HepG2 (cell line): Measurements from ENCODE around the gene SH3BP2. TPM values are rescaled to one million over a fixed set of nuclear protein-coding genes. Genes with fewer than 3 reads are reported as not detected.

ENCODE experiments used
- BORCS8-MEF2B ChIP-seq: sonication (generic); formaldehyde crosslinking; IDR thresholded peaks from 2 replicates; pipeline ENCODE4 v1.8.0; 2022; ENCODE audit warnings: mild to moderate bottlenecking, missing genetic modification reagents
- CREM ChIP-seq, 2 experiments: sonication (generic) in 1 of 2; formaldehyde crosslinking in 1 of 2; IDR thresholded peaks; 2 replicates each; pipeline versions ENCODE4 v1.4.0 to v1.6.1; 2016 to 2020; ENCODE audit warnings: antibody characterized with exemption in 1 of 2, mild to moderate bottlenecking in 1 of 2, missing genetic modification reagents in 1 of 2
- DNMT1 ChIP-seq: sonication (generic); formaldehyde crosslinking; IDR thresholded peaks from 2 replicates; pipeline ENCODE4 v1.5.1; 2020; ENCODE audit warnings: mild to moderate bottlenecking, missing genetic modification reagents
- ELF4 ChIP-seq: sonication (generic); formaldehyde crosslinking; IDR thresholded peaks from 2 replicates; pipeline ENCODE4 v1.5.0; 2020; ENCODE audit warnings: missing genetic modification reagents, mild to moderate bottlenecking, moderate library complexity, borderline replicate concordance
- MXI1 ChIP-seq: IDR thresholded peaks from 3 replicates; pipeline ENCODE4 v1.6.1; 2012; ENCODE audit warnings: low read depth, low read length, inconsistent platforms, borderline replicate concordance
- NAIF1 ChIP-seq: sonication (generic); formaldehyde crosslinking; IDR thresholded peaks from 2 replicates; pipeline ENCODE4 v1.5.0; 2020; ENCODE audit warnings: mild to moderate bottlenecking, missing genetic modification reagents, borderline replicate concordance
- PAX8 ChIP-seq: sonication (generic); formaldehyde crosslinking; IDR thresholded peaks from 2 replicates; pipeline ENCODE4 v1.8.0; 2022; ENCODE audit warnings: mild to moderate bottlenecking, missing genetic modification reagents, borderline replicate concordance
- PHF20 ChIP-seq: sonication (generic); formaldehyde crosslinking; IDR thresholded peaks from 2 replicates; pipeline ENCODE4 v1.5.0; 2020; ENCODE audit warnings: mild to moderate bottlenecking, missing genetic modification reagents
- PRPF4 ChIP-seq: fragments of 200-400 bp; formaldehyde crosslinking; IDR thresholded peaks from 2 replicates; pipeline ENCODE4 v1.6.1; 2016; ENCODE audit warnings: low read length, low read depth; ENCODE audit not compliant: poor library complexity, severe bottlenecking
- RFX3 ChIP-seq: IDR thresholded peaks from 2 replicates; pipeline ENCODE4 v1.6.1; 2016; ENCODE audit warnings: missing biosample characterization, missing genetic modification reagents
- RFXANK ChIP-seq: IDR thresholded peaks from 2 replicates; pipeline ENCODE4 v1.6.1; 2016
- SAP130 ChIP-seq: IDR thresholded peaks from 2 replicates; pipeline ENCODE4 v1.6.1; 2016; ENCODE audit warnings: low read depth
- SIX4 ChIP-seq: sonication (generic); formaldehyde crosslinking; IDR thresholded peaks from 2 replicates; pipeline ENCODE4 v1.4.0; 2020; ENCODE audit warnings: missing genetic modification reagents
- SNAPC4 ChIP-seq: sonication (generic); formaldehyde crosslinking; IDR thresholded peaks from 2 replicates; pipeline ENCODE4 v1.4.0; 2020; ENCODE audit warnings: mild to moderate bottlenecking, missing genetic modification reagents
- STAT5B ChIP-seq: sonication (generic); formaldehyde crosslinking; IDR thresholded peaks from 2 replicates; pipeline ENCODE4 v1.4.0; 2020; ENCODE audit warnings: missing genetic modification reagents
- ZNF362 ChIP-seq: sonication (generic); formaldehyde crosslinking; IDR thresholded peaks from 2 replicates; pipeline ENCODE4 v1.4.0; 2020; ENCODE audit warnings: missing genetic modification reagents, mild to moderate bottlenecking, borderline replicate concordance
- ZNF616 ChIP-seq: sonication (generic); formaldehyde crosslinking; IDR thresholded peaks from 2 replicates; pipeline ENCODE4 v1.5.0; 2020; ENCODE audit warnings: low read depth, mild to moderate bottlenecking, missing genetic modification reagents
- ZNF713 ChIP-seq: sonication (generic); formaldehyde crosslinking; IDR thresholded peaks from 2 replicates; pipeline ENCODE4 v1.4.0; 2020; ENCODE audit warnings: mild to moderate bottlenecking, missing genetic modification reagents
- ZNF766 ChIP-seq: sonication (generic); formaldehyde crosslinking; IDR thresholded peaks from 2 replicates; pipeline ENCODE4 v1.5.0; 2020; ENCODE audit warnings: missing genetic modification reagents, borderline replicate concordance
- ZSCAN30 ChIP-seq: sonication (generic); formaldehyde crosslinking; IDR thresholded peaks from 2 replicates; pipeline ENCODE4 v1.5.0; 2020; ENCODE audit warnings: mild to moderate bottlenecking, missing genetic modification reagents
- polyA plus RNA-seq, 8 experiments: library from polyadenylated mRNA; depleted of rRNA in 3 of 8; stranded (reverse) in 7 of 8; unstranded in 1 of 8; fragments of >200 nt; fragmentation: Illumina TruSeq in 4 of 8; extraction: Trizol in 4 of 8; gene quantifications; 2 replicates each; pipeline versions ENCODE4 v1.2.1 to v1.2.3, GENCODE V29; 2011 to 2016; ENCODE audit warnings: low read depth in 4 of 8, missing spikeins in 1 of 8, mixed read lengths in 1 of 8; ENCODE audit not compliant: insufficient read depth in 1 of 8
- total RNA-seq, 5 experiments: library from RNA; depleted of rRNA; stranded (reverse); fragments of >200 nt; fragmentation: Illumina TruSeq; extraction: Trizol; gene quantifications; 2 replicates each; pipeline ENCODE4 v1.2.3, GENCODE V29; 2016; ENCODE audit warnings: low read depth in 1 of 5
- TF ChIP-seq, protein P1 (sequence below): IDR thresholded peaks from 2 replicates; pipeline ENCODE4 v1.6.1; 2012; ENCODE audit warnings: inconsistent platforms
- TF ChIP-seq, protein P2 (sequence below), 2 experiments: sonication (generic) in 1 of 2; formaldehyde crosslinking in 1 of 2; IDR thresholded peaks; 2 replicates each; pipeline versions ENCODE4 v1.4.0 to v1.6.1; 2018 to 2020; ENCODE audit warnings: missing genetic modification reagents in 2 of 2, borderline replicate concordance in 1 of 2, low read depth in 1 of 2, mild to moderate bottlenecking in 1 of 2, missing biosample characterization in 1 of 2

SH3BP2 gene
- total and polyA plus RNA-seq, 2 of the 13 experiments (the other 11 are each of a cell fraction or from before 2014, with no cell fraction given): 16.9 to 34.5 TPM

DNA sequence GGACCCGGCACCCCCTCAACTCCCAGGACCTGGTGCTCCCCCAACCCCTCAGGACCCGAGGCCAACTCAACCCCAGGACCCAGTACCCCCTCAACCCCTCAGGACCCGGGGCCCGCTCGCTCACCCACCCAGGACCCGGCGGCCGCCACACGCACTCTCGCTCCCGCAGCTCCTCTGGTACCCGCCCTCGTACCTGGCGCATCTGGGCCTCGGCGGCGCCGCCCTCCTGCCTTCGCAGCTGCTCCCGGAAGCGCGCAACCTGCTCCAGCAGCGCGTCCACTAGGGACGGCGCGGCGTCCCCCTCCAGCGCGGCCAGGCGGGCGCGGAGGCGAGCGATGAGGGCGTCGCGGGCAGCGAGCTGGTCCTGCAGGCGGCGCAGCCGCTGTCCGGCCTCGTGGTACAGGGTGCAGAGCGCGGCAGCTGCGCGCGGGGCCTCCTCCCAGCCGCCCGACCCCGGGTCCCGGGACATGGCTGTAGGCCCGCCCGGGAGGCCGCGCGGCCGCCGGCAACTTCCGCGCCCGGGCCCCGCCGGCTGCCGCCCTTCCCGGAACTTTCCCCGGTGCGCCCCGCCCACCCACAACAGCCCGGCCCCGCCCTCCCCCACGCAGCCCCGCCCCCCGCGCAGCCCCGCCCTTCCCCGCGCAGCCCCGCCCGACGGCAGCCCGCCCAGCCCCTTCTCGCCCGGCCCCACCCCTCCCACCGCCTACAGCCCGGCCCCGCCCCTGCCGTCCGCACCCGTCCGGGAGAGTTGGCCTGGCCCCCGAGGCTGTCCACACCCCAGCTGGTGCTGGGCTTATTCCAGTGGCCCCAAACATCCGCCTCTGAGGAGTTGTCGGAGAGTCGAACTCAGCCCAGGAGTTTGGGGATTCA lies 36.8 kb upstream of the SH3BP2 start, which contains the start of gene TNIP2 (continued):
- TF ChIP-seq BORCS8-MEF2B (CRISPR knock-in tag) (peak; percentile 83; the same call in 1 of the 2 replicates), ZNF616 (peak; percentile 64; the same call in 1 of the 2 replicates), SAP130 (CRISPR knock-in tag) (peak; percentile 86), ELF4 (CRISPR knock-in tag) (no peak), CREM (IDR thresholded peaks at IDR 0.05) (no peak), CREM (CRISPR knock-in tag; IDR thresholded peaks at IDR 0.05) (no peak), MXI1 (peak; percentile 74; the same call in 1 of the 3 replicates), STAT5B (CRISPR knock-in tag) (no peak), ZNF713 (CRISPR knock-in tag) (no peak), DNMT1 (CRISPR knock-in tag) (no peak), PAX8 (CRISPR knock-in tag) (no peak; the same call in 1 of the 2 replicates), ZNF362 (CRISPR knock-in tag) (no peak), PRPF4 (no peak), NAIF1 (CRISPR knock-in tag) (no peak), SNAPC4 (CRISPR knock-in tag) (no peak), ZSCAN30 (CRISPR knock-in tag) (no peak), RFXANK (no peak), PHF20 (peak; percentile 66), ZNF766 (CRISPR knock-in tag) (no peak), SIX4 (no peak), RFX3 (no peak)
- TF ChIP-seq, protein P1, sequence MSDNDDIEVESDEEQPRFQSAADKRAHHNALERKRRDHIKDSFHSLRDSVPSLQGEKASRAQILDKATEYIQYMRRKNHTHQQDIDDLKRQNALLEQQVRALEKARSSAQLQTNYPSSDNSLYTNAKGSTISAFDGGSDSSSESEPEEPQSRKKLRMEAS: peak; percentile 88
- TF ChIP-seq, protein P2, sequence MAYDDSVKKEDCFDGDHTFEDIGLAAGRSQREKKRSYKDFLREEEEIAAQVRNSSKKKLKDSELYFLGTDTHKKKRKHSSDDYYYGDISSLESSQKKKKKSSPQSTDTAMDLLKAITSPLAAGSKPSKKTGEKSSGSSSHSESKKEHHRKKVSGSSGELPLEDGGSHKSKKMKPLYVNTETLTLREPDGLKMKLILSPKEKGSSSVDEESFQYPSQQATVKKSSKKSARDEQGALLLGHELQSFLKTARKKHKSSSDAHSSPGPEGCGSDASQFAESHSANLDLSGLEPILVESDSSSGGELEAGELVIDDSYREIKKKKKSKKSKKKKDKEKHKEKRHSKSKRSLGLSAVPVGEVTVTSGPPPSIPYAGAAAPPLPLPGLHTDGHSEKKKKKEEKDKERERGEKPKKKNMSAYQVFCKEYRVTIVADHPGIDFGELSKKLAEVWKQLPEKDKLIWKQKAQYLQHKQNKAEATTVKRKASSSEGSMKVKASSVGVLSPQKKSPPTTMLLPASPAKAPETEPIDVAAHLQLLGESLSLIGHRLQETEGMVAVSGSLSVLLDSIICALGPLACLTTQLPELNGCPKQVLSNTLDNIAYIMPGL (CRISPR knock-in tag; IDR thresholded peaks at IDR 0.05; ENCODE audit: borderline replicate concordance in 1 of 2, low read depth in 1 of 2): peak; percentile 34 to 65; a peak in 1 of 4 replicates
